ENCODE measurements around the gene SHANK1. TPM values are rescaled to one million over a fixed set of nuclear protein-coding genes. Genes with fewer than 3 reads are reported as not detected.

The SHANK1 gene
- total RNA-seq = under 0.01 TPM in 1 of 2 replicates, not detected in the other

GRCh38 chr19:50719566-50719965, at the start of gene SHANK1:
Gene SHANK1, minus strand, starts transcription at chr19:50719802. Its CDS starts 2,883 bp downstream, at chr19:50716919.

GRCh38 chr19:50723069-50723468, 3.5 kb upstream of the SHANK1 start, which contains the start of gene CLEC11A:
Gene CLEC11A, plus strand, starts transcription at chr19:50723364. Its CDS starts 162 bp downstream, at chr19:50723526.

GRCh38 chr19:50649433-50650391, 69.9 kb downstream of the SHANK1 start, which contains the start of gene C19orf81:
Gene C19orf81, plus strand, starts transcription at chr19:50649445. Its CDS starts 0 bp downstream, at chr19:50649445.

GRCh38 chr19:50639121-50640112, 80.2 kb downstream of the SHANK1 start, which contains the start of gene SYT3:
Gene SYT3, minus strand, starts transcription at chr19:50639881. Its CDS starts 2,470 bp downstream, at chr19:50637411.

Other genes with a start within 250 kb of the SHANK1 start
- gene EMC10, start 243.3 kb downstream of the SHANK1 start, total RNA-seq = 29.4 and 44.4 TPM in 2 replicates
- gene GARIN5A, start 243.0 kb downstream of the SHANK1 start, total RNA-seq = 0.68 and 1.4 TPM in 2 replicates
- 14.4 and 19.5 TPM in 2 replicates for gene JOSD2, start 208.6 kb downstream of the SHANK1 start, total RNA-seq
- not detected in 2 replicates for gene ASPDH, start 205.9 kb downstream of the SHANK1 start, total RNA-seq
- gene LRRC4B, start 151.4 kb downstream of the SHANK1 start, total RNA-seq = not detected in 2 replicates
- gene SYT3, start 79.9 kb downstream of the SHANK1 start, total RNA-seq = not detected in 2 replicates
- gene C19orf81, start 70.4 kb downstream of the SHANK1 start, total RNA-seq = 0.68 TPM in 1 of 2 replicates, not detected in the other
- under 0.01 and 0.07 TPM in 2 replicates for gene CLEC11A, start 3.6 kb upstream of the SHANK1 start, total RNA-seq
- not detected in 2 replicates for gene GPR32, start 50.7 kb upstream of the SHANK1 start, total RNA-seq
- not detected in 2 replicates for gene ACP4, start 70.6 kb upstream of the SHANK1 start, total RNA-seq
- gene KLK1, start 104.0 kb upstream of the SHANK1 start, total RNA-seq = 0.14 TPM in 1 of 2 replicates, not detected in the other
- not detected in 2 replicates for gene KLK15, start 113.8 kb upstream of the SHANK1 start, total RNA-seq
- gene KLK3, start 135.1 kb upstream of the SHANK1 start, total RNA-seq = not detected in 2 replicates
- gene KLK2, start 153.6 kb upstream of the SHANK1 start, total RNA-seq = not detected in 2 replicates
- not detected in 2 replicates for gene KLK4, start 191.6 kb upstream of the SHANK1 start, total RNA-seq
- 25.0 and 189 TPM in 2 replicates for gene KLK5, start 233.2 kb upstream of the SHANK1 start, total RNA-seq
- 2.5 and 3.4 TPM in 2 replicates for gene KLK6, start 249.8 kb upstream of the SHANK1 start, total RNA-seq